Stimulated activated CD4-positive, alpha-beta T cell treated with anti-CD3 and anti-CD28 coated beads, Interleukin-4, amount 100 ng/mL, for 1 hour (primary cell): ENCODE measurements around the gene TICRR.
"Not testable (repeated sequence)": the region's sequence is repeated elsewhere in the genome, so short reads cannot be mapped to it uniquely, and the experiment has no call there.

ENCODE experiments used
- DNase-seq: peaks from one replicate; pipeline ENCODE4 v3.0.0-alpha.2; 2020

Gene TICRR, protein sequence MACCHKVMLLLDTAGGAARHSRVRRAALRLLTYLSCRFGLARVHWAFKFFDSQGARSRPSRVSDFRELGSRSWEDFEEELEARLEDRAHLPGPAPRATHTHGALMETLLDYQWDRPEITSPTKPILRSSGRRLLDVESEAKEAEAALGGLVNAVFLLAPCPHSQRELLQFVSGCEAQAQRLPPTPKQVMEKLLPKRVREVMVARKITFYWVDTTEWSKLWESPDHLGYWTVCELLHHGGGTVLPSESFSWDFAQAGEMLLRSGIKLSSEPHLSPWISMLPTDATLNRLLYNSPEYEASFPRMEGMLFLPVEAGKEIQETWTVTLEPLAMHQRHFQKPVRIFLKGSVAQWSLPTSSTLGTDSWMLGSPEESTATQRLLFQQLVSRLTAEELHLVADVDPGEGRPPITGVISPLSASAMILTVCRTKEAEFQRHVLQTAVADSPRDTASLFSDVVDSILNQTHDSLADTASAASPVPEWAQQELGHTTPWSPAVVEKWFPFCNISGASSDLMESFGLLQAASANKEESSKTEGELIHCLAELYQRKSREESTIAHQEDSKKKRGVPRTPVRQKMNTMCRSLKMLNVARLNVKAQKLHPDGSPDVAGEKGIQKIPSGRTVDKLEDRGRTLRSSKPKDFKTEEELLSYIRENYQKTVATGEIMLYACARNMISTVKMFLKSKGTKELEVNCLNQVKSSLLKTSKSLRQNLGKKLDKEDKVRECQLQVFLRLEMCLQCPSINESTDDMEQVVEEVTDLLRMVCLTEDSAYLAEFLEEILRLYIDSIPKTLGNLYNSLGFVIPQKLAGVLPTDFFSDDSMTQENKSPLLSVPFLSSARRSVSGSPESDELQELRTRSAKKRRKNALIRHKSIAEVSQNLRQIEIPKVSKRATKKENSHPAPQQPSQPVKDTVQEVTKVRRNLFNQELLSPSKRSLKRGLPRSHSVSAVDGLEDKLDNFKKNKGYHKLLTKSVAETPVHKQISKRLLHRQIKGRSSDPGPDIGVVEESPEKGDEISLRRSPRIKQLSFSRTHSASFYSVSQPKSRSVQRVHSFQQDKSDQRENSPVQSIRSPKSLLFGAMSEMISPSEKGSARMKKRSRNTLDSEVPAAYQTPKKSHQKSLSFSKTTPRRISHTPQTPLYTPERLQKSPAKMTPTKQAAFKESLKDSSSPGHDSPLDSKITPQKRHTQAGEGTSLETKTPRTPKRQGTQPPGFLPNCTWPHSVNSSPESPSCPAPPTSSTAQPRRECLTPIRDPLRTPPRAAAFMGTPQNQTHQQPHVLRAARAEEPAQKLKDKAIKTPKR (N-terminal part only)

DNA sequence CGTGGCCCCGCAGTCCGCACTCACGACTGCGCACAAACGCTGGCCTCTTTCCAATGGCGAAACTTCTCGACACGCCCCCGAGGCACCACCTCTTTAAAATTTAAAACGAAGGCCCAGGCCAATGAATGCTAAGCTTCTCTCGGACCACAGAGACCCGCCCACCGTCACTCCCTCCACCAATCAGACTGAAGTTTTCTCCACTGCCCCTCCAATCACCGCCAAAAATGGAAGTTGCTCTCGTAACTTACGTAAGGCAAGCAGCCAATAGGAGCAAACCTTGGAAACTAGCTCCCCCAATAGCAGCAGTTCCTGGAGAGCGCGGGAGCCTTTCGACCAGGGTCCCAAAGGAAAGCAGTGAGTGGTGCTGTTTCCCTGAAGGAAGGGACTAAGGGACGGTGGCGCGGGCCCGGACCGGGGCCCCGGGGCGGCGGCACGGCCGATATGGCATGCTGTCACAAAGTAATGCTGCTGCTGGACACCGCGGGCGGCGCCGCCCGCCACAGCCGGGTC is at the start of gene TICRR:
TICRR (plus strand) TSS at position 324 of the 510 bp plus-strand sequence; CDS start at position 442, 118 bp downstream.
- peak; percentile 89 for DNase-seq

DNA sequence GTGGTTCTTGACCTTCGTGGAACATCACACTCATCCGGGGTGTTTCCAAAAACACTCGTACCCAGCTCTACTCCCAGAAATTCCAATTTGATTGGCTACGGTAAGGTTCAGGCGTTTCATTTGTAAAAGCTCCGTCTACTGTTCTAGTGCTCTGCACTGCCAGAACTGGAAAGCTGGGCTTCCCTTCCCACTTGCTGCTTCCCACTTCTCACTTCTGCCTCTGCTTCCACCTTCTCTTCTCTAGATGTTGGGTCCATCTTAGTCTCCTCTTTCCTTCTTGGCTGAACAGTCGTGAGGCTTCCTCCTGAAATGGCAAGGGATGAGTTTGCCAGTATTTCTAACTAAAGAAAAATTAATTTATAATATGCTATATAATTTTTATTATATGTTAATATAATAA is 49.1 kb upstream of the TICRR start:
- no peak for DNase-seq

DNA sequence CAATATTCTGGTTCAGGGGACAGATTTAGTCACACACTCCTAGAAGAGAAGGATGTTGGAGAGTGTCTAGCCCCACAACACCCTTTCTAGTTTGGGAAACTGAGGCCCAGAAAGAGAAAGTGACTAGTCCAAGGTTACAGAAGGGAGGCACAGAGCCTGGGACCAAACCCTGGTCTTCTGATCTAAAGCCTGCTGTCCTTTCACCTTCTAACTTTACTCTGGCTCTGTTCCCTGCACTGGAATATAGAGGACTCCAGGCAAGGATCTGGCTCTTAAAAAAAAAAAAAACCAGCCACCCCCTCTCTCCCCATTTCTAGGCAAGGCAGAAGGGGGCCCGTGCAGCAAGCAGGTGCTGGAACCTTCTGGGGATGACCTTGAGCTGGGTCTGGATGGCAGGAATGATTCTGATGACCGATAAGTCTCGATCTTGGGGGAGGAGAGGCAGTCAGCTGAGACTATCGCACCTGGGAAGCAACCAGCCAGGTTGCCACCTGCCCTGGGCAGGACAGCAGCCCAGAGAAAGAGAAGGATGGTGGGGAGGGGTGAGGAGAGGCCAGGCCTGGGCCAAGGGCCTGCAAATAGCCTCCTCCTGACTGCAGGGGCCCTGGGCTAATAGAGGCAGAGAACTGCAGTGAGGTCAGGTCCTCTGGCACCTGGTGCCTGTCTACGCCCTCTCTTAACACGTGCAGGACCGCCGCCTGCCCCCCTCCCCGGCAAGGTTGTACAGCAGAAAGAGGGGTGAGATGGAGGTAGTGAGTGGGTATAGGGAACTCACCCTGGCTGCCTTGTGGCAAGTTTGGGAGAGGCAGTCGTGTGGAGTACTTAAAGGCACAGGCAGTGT is 48.4 kb upstream of the TICRR start:
- no peak for DNase-seq

DNA sequence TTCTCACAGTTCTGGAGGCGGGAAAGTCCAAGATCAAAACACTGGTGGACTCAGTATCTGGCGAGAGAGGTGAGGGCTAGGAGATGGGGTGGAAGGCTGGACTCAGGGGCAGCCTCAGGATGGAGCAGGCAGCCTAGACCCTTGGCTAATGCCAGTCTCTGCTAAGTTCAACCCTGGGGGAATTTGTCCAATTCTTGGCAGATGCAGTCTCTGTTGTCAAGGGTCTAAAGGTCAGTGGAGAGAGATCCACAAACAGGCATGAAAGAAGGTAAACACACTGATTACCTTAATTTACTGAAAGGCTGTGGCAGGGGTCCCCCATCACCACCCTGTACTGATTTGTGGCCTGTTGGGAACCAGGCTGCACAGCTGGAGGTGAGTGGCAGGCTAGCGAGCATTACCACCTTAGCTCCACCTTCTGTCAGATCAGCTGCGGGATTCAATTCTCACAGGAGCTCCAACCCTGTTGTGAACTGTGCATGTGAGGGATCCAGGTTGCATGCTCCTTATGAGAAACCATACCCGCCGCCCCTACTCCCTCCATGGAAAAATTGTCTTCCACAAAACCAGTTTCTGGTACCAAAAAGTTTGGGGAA is 46.4 kb upstream of the TICRR start:
- no peak for DNase-seq

GRCh38 chr15:89530976-89531375 is 44.3 kb upstream of the TICRR start:
- DNase-seq: no peak

DNA sequence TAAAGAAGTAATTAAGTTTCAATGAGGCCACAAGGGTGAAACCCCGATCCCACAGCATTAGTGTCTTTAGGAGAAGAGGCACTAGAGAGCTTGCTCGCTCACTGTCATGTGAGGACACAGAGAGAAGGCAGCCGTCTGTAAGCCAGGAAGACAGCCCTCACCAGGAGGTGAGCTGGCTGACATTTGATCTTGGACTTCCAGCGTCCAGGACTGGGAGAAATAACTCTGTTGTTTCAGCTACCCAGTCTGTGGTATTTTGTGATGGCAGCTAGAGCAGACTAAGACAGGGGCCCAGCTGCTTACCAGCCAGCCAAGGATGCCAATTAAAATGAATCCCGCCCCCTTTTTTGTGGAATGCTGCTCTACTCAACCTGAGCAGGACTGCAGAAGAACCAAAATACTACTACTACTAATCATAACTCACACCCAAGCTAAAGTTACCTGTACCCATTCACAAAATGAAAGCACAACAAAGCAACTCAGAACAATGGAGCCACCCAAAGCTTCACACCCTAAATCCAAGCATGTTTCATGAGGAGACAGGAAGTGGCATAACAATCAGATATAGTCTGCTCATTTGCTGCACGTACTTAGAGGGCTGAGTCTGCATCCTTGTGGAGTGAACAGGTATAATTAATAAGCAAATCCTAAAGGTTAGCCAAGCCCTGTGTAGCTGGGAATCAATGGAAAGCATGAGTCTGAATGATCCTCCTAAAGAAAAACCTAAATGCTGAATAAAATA is 43.3 kb upstream of the TICRR start:
- no peak for DNase-seq

DNA sequence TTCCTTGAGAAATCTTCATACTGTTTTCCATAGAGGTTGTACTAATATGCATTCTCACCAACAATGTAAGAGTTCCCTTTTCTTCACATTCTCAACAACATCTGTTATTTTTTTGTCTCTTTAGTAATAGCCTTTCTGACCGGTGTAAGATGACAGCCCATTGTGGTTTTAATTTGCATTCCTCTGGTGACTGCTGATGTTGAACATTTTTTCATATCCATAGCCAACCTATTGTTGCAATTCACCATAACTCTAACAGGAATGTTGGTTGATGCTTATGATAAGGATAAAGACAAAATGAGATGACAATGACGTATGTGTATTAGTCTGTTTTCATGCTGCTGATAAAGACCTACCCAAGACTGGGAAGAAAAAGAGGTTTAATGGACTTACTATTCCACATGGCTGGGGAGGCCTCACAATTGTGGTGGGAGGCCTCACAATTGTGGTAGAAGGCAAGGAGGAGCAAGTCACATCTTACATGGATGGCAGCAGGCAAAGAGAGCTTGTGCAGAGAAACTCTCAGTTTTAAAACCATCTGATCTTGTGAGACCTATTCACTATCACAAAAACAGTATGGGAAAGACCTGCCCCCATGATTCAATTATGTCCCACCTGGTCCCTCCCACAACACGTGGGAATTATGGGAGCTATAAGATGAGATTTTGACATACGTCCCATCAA is 41.3 kb upstream of the TICRR start:
- no peak for DNase-seq

GRCh38 chr15:89539027-89539426 is 36.2 kb upstream of the TICRR start:
- no peak for DNase-seq

- no peak for DNase-seq
Observed at GRCh38 chr15:89542369-89542768, 32.9 kb upstream of the TICRR start.

DNA sequence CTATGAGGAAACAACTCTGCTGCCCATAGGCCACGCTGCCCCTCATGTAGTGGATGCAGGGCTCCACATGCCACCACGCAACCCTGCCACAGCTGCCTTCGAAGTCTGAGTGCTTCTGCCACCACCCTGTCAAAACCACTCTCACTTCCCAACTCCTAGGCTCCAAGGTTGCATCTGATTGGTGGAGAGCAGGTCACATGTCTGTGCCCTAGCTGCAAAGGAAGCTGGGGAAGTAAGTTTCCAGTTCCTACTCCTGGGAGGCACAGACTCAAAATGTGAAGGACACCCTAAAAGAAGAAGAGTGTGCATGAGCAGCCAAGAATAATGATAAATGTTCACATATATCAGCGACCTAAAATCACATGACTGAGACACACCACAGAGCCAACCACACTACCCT is 31.9 kb upstream of the TICRR start:
- no peak for DNase-seq

- DNase-seq: not testable (repeated sequence)
Observed at GRCh38 chr15:89549138-89549537, 26.1 kb upstream of the TICRR start.

- no peak for DNase-seq
Observed at GRCh38 chr15:89550427-89550826, 24.8 kb upstream of the TICRR start.

- DNase-seq: no peak
Observed at GRCh38 chr15:89551550-89551949, 23.7 kb upstream of the TICRR start.

DNA sequence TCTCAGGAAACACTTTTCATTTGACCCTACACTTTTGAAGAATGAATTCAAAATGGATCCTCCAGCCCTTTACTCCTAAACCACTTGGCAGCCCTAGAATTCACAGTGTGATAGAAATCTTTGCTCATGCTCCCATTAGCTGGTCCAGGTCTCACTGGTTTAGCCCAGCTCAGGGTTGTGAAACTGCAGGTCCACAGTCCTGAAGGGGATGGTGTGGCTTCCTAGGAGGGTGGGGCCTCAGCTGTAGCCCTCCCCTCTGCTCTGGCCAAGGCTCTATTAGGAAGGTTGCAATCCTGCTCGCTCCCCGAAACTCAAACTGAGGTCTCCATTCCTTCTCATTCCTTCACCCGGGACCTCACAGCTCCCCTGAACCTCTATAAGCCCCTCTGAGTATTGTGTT is 21.6 kb upstream of the TICRR start:
- DNase-seq: no peak

GRCh38 chr15:89554247-89554646 is 21.0 kb upstream of the TICRR start:
- no peak for DNase-seq

- DNase-seq: no peak
Observed at GRCh38 chr15:89555768-89556167, 19.5 kb upstream of the TICRR start.

GRCh38 chr15:89556413-89557262 is 18.6 kb upstream of the TICRR start:
- DNase-seq: peak; percentile 23

DNA sequence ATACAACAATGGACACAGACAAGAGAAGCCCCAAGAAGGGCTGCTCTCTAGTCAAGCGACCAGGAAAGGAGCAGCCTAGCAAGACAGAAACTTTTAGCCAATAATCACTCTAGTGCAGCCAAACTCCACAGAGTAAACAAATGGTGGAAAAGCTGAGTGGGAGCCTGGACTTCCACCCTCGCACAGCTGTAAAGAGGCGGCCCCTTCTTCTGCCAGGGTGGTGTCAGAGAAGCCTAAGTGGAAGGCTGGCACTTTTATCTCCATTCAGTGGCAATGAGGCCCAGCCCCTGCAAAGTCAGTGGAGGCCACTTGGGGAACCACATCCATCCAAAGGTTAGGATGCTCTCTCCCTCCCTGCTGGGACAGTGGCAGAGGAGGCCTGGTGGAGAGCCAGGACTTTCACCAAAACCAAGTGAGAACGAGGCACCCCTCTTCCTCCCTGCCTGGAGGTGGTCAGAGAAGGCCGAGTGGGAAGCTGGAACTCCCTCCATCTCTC is 15.5 kb upstream of the TICRR start:
- DNase-seq: no peak

DNA sequence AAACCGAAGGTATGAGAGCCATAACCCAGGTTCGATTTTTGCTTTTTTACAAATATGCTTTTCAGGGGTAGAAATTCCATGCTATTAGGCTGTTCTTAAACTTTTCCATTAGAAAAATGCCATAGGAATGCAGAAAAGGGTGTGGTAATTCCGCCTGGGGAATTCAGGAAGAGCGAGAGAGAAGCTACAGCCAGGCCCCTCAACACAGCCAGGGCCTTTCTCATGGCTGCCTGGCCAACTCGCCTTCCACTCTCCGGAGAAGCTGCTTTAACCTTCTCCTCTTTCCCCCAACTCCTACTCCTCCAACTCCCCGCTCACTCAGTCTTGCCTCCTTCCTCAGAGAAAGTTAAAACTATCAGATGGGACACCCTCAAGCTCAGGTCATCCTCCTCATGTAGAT is 9.1 kb upstream of the TICRR start:
- no peak for DNase-seq
